Esophagus (tissue), 2 donors: ENCODE data around the gene RAD51B. TPM values are rescaled to one million over a fixed set of nuclear protein-coding genes. Genes with fewer than 3 reads are reported as not detected.

Experiments used
- H3K27ac ChIP-seq, 2 donors: one replicate each; pipeline ENCODE4 v1.5.1; 2013; ENCODE audit warnings: low read depth in 2 of 2, mild to moderate bottlenecking in 2 of 2, inconsistent platforms in 1 of 2, low read length in 1 of 2, moderate library complexity in 1 of 2
- H3K27me3 ChIP-seq, 2 donors: one replicate each; pipeline ENCODE4 v1.6.1; 2013; ENCODE audit warnings: low read length in 2 of 2, control low read depth in 1 of 2, mild to moderate bottlenecking in 1 of 2; ENCODE audit not compliant: insufficient read depth in 2 of 2, control insufficient read depth in 1 of 2
- H3K36me3 ChIP-seq, 2 donors: one replicate each; pipeline ENCODE4 v1.6.1; 2013; ENCODE audit warnings: low read length in 1 of 2; ENCODE audit not compliant: control insufficient read depth in 2 of 2, insufficient read depth in 2 of 2
- H3K4me1 ChIP-seq, 2 donors: one replicate each; pipeline ENCODE4 v1.6.1; 2013; ENCODE audit warnings: low read length in 1 of 2; ENCODE audit not compliant: control insufficient read depth in 2 of 2, insufficient read depth in 2 of 2
- H3K4me3 ChIP-seq, 2 donors: one replicate each; pipeline ENCODE4 v1.5.1; 2013; ENCODE audit warnings: low read length in 2 of 2, mild to moderate bottlenecking in 2 of 2, low read depth in 1 of 2, moderate library complexity in 1 of 2
- H3K9me3 ChIP-seq, 2 donors: one replicate each; pipeline ENCODE4 v1.6.1; 2013; ENCODE audit warnings: mild to moderate bottlenecking in 2 of 2, low read depth in 1 of 2, low read length in 1 of 2, moderate library complexity in 1 of 2; ENCODE audit not compliant: control insufficient read depth in 2 of 2, insufficient read depth in 1 of 2
- WGBS, 2 donors: extraction: QIAGEN DNeasy Blood & Tissue Kit; methylation state at CpG; one replicate each; pipeline ENCODE4 v1.1.7; 2013; 5-methylcytosine and 5-hydroxymethylcytosine counted together
- polyA plus RNA-seq, 2 donors: library from polyadenylated mRNA; stranded (reverse); fragments of 200-250 nt; gene quantifications; one replicate each; pipeline ENCODE4 v1.2.3, GENCODE V29; 2013
- donor health status: healthy with polysubstance abuse.
- donor health status: Bipolar disorder and iron deficiency.

RAD51B gene
- polyA plus RNA-seq, 2 donors: 3.2 to 4.0 TPM

DNA sequence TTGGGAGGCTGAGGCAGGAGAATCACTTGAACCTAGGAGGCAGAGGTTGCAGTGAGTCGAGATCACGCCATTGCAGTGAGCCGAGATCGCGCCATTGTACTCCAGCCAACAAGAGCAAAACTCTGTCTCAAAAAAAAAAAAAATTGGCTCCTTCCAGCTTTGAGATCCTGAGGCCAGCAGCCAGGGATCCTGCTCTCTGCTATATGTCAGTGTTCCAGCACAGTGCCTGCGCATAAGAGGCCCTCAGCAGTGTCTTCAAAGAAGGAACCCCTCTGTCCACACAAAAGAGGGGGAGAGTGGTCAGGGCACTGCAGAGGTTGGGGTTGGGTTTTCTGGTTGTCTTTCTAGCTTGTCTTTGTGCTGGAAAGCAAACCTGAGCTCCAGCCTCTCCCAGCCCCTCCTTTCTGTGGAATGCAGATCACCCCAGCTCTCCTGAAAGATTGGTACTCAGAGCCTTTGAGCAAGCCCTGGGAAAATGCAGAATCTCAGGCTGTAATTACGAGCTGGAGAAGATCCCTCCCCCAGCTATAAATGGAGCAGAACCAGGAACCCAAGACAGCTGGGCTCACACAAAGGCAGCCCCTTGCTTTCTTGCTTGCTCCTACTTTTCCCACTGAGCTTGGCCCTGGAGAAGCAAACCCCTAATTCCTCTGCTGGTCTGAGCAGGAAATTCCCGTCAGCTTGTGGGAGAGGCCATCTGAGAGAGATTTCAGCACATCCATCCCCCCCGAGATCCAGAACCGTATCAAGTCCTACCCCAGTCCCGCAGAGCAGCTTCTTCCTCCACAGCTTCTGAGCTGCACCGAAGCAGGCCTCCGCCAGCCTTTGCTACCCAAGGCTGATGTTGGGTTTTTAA, 767.5 kb downstream of the RAD51B start:
- 55 to 67% methylated on average over 13 of the region's 13 CpGs for WGBS, 2 donors
- peaks cover 8 to 39% of the 10 kb centered on the region in 2 donors for H3K4me1 ChIP-seq
- H3K4me3 ChIP-seq: no peak overlapping the region
- no peaks in the 10 kb centered on the region for H3K9me3 ChIP-seq
- peak overlapping the region; percentile 91 to 95 for H3K27ac ChIP-seq
- no peaks in the 10 kb centered on the region for H3K27me3 ChIP-seq
- no peaks in the 10 kb centered on the region for H3K36me3 ChIP-seq

DNA sequence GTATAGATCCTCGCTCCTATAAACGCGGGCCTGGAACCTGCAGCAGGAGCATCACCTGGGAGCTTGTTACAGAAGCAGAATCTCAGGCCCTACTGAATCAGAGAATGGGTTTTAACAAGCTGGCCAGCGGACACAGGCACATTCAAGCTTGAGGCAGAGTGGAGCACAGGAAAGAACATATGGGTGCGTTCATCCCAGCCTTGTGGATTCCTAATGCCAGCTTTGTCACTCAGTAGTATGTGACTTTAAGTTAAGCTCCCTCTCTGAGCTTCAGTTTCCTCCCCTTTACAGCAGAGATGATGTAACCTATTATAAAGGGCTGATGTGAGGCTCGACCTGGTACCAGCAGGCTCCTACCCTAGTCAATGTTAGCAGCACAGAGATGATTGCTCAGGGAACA, 768.4 kb downstream of the RAD51B start:
- Histone ChIP-seq H3K27ac (peak overlapping the region; percentile 91 to 95), H3K4me3 (no peak overlapping the region), H3K36me3 (no peaks in the 10 kb centered on the region), H3K9me3 (no peaks in the 10 kb centered on the region), H3K27me3 (no peaks in the 10 kb centered on the region), H3K4me1 (peaks cover 8 to 39% of the 10 kb centered on the region in 2 donors)
- 85 to 90% methylated on average over 6 of the region's 6 CpGs for WGBS, 2 donors

DNA sequence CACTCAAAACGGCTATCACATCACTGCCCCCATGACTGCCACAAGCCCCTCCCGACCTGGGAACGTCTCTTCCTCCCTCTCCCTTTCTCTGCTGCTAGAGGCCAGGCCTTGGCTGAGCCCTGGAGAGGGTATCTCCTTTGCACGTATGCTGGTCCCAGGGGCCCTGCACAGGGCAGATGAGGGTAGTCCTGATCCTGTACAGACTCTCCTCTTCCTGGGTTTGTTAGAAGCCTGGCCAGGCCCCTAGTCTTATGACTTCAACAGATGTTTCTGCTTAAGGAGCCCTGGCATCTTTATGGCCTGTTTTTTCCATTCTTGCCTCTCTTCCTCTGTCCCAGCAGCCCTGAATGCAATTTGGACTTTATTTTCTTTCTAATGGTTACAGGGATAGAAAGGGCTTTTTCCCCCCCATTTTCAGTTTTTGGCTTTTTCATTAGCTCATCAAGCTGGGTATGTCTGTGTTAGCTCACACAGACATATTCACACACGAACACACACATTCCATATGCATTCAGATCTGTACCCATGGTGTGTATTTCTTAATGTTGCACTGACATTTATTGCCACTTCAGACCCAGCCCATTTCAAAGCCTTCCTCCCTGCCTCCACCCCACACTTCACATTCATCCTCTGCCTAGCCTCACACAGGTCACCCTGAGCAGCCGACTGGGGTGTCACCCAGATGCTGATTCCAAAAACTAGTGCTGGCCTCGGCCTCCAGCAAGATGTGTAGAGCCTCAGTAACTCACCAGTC, 770.0 kb downstream of the RAD51B start:
- Histone ChIP-seq H3K4me1 (peaks cover 6 to 27% of the 10 kb centered on the region in 2 donors), H3K36me3 (no peaks in the 10 kb centered on the region), H3K9me3 (no peaks in the 10 kb centered on the region), H3K27me3 (no peaks in the 10 kb centered on the region), H3K27ac (peak overlapping the region; percentile 6 to 72), H3K4me3 (no peak overlapping the region)
- whole genome bisulfite sequencing, 2 donors: 58 to 60% methylated on average over 7 of the region's 7 CpGs

DNA sequence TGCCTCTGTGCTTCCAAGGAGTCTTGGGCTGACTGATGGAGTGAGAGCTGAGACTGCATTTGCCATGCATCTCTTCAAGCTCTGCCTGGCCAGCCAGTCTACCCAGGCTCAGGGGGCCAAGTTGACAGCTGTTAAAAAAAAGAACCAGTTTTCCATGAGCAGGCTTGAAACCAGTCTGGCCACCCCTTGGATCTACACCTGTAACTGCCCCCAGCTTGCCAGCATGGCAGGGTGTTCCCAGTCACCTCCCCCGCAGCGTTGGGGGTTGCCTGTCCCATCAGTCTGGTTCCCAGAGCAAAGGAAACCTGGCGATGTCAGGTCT, 770.6 kb downstream of the RAD51B start:
- Histone ChIP-seq H3K4me3 (no peak overlapping the region), H3K9me3 (no peaks in the 10 kb centered on the region), H3K4me1 (peaks cover 6 to 27% of the 10 kb centered on the region in 2 donors), H3K27me3 (no peaks in the 10 kb centered on the region), H3K27ac (peak overlapping the region; percentile 6 to 72), H3K36me3 (no peaks in the 10 kb centered on the region)
- 73 to 83% methylated on average over 3 of the region's 3 CpGs for WGBS, 2 donors

DNA sequence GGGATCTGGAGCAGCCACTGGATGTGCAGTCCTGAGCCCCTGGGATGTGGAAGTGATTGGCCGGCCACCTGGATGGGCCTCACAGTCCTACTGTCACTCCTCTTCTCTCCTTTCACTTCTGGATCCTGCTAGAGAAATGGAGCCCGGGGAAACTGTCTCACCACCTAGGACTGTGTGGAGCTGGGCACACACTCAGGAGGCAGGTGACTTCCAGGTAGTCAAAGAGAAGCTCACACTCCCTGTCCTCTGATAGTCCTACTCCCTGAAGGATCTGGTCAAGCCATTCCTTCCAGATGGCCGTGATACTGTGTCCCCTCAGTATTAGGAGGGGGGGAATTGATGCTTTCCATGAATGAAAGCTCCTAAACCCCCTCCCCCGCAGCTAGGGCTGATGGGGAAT, 772.2 kb downstream of the RAD51B start:
- Histone ChIP-seq H3K27me3 (no peaks in the 10 kb centered on the region), H3K27ac (no peak overlapping the region), H3K36me3 (no peaks in the 10 kb centered on the region), H3K4me3 (no peak overlapping the region), H3K4me1 (peaks cover 3 to 18% of the 10 kb centered on the region in 2 donors), H3K9me3 (no peaks in the 10 kb centered on the region)
- WGBS, 2 donors: 91 to 94% methylated on average over 4 of the region's 4 CpGs

DNA sequence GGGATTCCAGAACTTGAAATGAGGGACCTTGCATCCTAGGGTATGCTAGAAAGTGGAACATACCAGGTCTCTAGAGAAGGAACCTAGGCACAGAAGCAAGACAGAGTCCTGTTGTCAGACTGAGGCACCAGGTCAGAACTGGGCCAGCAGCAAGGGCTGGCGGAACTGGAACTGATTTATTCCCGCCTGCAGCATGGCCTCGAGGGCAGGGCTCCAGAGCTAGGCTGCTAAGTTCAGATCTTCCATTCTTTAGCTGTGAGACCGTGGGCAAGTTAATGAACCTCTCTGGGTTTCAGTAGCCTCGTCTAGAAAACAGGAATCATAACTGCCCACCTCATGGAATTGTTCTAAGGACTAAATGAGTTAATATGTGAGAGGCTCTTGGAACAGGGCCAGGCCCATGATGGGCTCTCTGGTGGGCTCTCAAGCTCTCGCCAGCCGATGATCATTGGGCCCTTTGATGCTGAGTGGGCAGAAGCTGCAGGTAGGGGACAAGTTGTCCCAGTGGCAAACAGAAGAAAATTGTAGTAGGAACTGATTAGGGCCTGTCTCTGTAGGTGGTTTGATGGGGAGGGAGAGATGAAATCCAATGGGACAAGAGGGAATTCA, 773.5 kb downstream of the RAD51B start:
- H3K36me3 ChIP-seq: no peaks in the 10 kb centered on the region
- peaks cover 3 to 8% of the 10 kb centered on the region in 2 donors for H3K4me1 ChIP-seq
- no peaks in the 10 kb centered on the region for H3K9me3 ChIP-seq
- H3K4me3 ChIP-seq: no peak overlapping the region
- H3K27ac ChIP-seq: no peak overlapping the region
- H3K27me3 ChIP-seq: no peaks in the 10 kb centered on the region
- 93% methylated on average over 7 of the region's 7 CpGs for WGBS, 2 donors

DNA sequence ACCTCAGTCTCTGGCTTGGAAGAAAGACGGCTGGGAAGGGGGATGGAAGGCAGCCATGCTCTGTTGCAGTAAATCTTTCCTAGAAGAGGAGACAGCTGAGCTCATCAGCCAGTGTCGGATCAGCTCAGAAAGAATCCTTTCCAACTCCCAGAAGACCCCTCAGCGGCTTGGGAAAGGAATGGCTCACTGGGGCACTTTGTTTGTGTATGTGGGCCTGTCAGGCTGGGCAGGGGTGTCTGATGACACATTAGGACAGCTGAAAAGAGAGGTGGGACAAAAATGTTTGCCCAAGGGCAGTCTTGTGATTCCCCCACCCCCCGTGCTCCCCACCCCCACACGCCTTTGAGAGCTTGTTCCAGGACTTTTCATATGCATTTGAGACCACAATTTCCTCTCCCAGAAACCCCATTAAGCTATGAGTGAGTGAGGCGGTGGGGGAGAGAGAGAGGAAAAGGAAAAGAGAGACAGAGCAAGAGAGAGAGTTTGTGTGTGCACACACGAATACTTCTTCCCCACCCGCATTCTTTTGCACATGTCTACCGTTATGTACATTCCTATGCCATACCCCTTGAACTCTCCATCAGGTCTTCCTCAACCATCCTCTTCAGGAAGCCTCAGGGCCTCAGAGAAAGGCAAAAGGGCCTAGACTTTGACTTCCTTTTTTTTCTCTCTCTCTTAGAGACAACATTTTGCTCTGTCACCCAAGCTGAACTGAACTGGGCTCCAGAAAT, 774.4 kb downstream of the RAD51B start:
- WGBS, 2 donors: 61 to 65% methylated on average over 9 of the region's 9 CpGs
- Histone ChIP-seq H3K36me3 (no peaks in the 10 kb centered on the region), H3K4me1 (peaks cover 3 to 13% of the 10 kb centered on the region in 2 donors), H3K27me3 (no peaks in the 10 kb centered on the region), H3K9me3 (no peaks in the 10 kb centered on the region), H3K4me3 (no peak overlapping the region), H3K27ac (no peak overlapping the region)

DNA sequence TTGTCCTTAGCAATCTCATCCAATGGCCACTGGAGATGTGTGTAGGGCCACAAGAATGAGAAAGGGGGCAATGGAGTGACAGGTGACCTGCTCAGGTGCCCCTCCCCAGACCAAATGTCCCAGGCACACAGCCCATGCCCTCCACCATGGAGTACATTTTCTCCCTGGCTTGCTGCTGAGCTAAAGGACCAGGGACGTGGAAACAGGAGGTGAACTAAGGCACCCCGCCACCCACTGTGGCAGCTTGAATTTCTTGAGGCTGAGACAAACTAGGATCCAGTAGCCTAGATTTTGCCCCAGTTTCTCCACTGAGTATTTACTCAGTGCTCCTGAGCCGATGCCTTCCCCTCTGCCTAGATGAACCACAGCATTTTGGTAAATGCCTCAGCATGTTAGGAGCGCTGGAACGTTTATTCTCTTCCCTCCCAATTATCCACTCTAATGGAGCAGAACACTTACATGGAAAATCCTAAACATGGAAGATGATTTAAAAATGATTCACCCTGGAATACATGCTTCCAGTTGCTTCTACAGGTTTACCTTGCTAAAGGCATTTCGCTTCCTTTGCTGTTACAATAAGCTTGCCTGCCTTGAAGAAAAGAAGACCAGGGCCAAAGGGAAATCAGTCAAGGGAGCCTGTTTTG, 775.3 kb downstream of the RAD51B start:
- 75 to 84% methylated on average over 6 of the region's 6 CpGs for WGBS, 2 donors
- Histone ChIP-seq H3K27ac (no peak overlapping the region), H3K36me3 (no peaks in the 10 kb centered on the region), H3K27me3 (no peaks in the 10 kb centered on the region), H3K4me1 (peaks cover 3 to 9% of the 10 kb centered on the region in 2 donors), H3K4me3 (no peak overlapping the region), H3K9me3 (no peaks in the 10 kb centered on the region)

DNA sequence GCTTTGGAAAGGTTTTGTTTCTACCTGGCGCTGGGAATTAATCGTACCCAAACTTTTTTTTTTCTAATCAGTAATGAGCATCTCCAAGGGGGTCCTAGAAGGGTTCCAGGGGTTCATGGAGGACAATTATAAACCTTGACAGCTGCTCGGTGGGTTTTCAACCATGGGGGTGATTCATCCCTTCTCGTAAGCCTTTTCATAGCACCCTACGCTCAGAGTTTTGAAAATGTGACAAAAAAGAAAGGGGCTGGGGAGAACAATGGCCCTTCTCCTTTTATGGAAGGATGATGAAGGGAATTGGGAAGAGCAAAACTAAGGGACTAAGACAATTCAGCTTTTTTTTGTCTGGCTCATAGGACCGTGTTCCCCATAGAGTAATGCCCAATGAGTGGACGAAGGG, 776.6 kb downstream of the RAD51B start:
- Histone ChIP-seq H3K4me3 (no peak overlapping the region), H3K27ac (no peak overlapping the region), H3K4me1 (peaks cover 3 to 5% of the 10 kb centered on the region in 2 donors), H3K27me3 (no peaks in the 10 kb centered on the region), H3K36me3 (no peaks in the 10 kb centered on the region), H3K9me3 (no peaks in the 10 kb centered on the region)
- WGBS, 2 donors: 79 to 88% methylated on average over 7 of the region's 7 CpGs
